Spleen (tissue), 11 donors: ENCODE data around the gene CHCHD3. TPM values are rescaled to one million over a fixed set of nuclear protein-coding genes. Genes with fewer than 3 reads are reported as not detected.
A peak's percentile ranks its signal among the peaks of the same experiment; 100 is the strongest.
"Not testable (repeated sequence)": the region's sequence is repeated elsewhere in the genome, so short reads cannot be mapped to it uniquely, and the experiment has no call there.

Experiments
- DNase-seq: peaks from one replicate; pipeline ENCODE4 v3.0.0-alpha.2; 2020
- H3K27ac ChIP-seq, 8 donors: fragments of 200-600 bp; sonication (generic) in 7 of 8; 1 replicate in 4 of 8; 2 replicates in 4 of 8; pipeline versions ENCODE4 v1.5.0 to v1.8.0; 2016 to 2021; ENCODE audit warnings: inconsistent platforms in 4 of 8, mild to moderate bottlenecking in 4 of 8, moderate library complexity in 1 of 8
- H3K27me3 ChIP-seq, 7 donors: fragments of 200-600 bp; sonication (generic) in 6 of 7; replicated peaks in 1 of 7; 1 replicate in 4 of 7; 2 replicates in 3 of 7; pipeline versions ENCODE4 v1.5.0 to v1.8.0; 2016 to 2021; ENCODE audit warnings: inconsistent platforms in 3 of 7, mild to moderate bottlenecking in 1 of 7
- H3K36me3 ChIP-seq, 6 donors: fragments of 200-600 bp; sonication (generic) in 5 of 6; 1 replicate in 4 of 6; 2 replicates in 2 of 6; pipeline versions ENCODE4 v1.5.0 to v1.8.0; 2016 to 2021; ENCODE audit warnings: inconsistent platforms in 2 of 6
- H3K4me1 ChIP-seq, 6 donors: fragments of 200-600 bp; sonication (generic) in 5 of 6; 1 replicate in 3 of 6; 2 replicates in 3 of 6; pipeline versions ENCODE4 v1.5.0 to v1.8.0; 2016 to 2021; ENCODE audit warnings: inconsistent platforms in 3 of 6
- H3K4me3 ChIP-seq, 8 donors: fragments of 200-600 bp; sonication (generic) in 7 of 8; 1 replicate in 4 of 8; 2 replicates in 4 of 8; pipeline versions ENCODE4 v1.5.0 to v1.8.0; 2016 to 2021; ENCODE audit warnings: inconsistent platforms in 4 of 8, mild to moderate bottlenecking in 4 of 8, moderate library complexity in 2 of 8
- H3K9me3 ChIP-seq, 8 donors: fragments of 200-600 bp; sonication (generic) in 7 of 8; 1 replicate in 4 of 8; 2 replicates in 4 of 8; pipeline versions ENCODE4 v1.5.0 to v1.8.0; 2016 to 2021; ENCODE audit warnings: inconsistent platforms in 4 of 8
- POLR2A ChIP-seq, 3 donors: fragments of 450-650 bp; IDR thresholded peaks; one replicate each; pipeline ENCODE4 v1.5.1; 2017; ENCODE audit warnings: antibody characterized with exemption in 3 of 3, mild to moderate bottlenecking in 1 of 3
- POLR2AphosphoS5 ChIP-seq, 3 donors: sonication (generic); formaldehyde crosslinking; IDR thresholded peaks; one replicate each; pipeline ENCODE4 v1.5.1; 2017; ENCODE audit warnings: antibody characterized with exemption in 3 of 3
- WGBS, 5 donors: extraction: QIAGEN DNeasy Blood & Tissue Kit in 3 of 5; methylation state at CpG; one replicate each; pipeline versions ENCODE4 v1.1.5 to v1.1.7; 2013 to 2018; 5-methylcytosine and 5-hydroxymethylcytosine counted together
- intact Hi-C: fragments of 100-400 bp; cut with DNase I; formaldehyde crosslinking; loops from one replicate; pipeline ENCODE4 v1.15.0; 2023; ENCODE audit warnings: low total_unique reads
- polyA plus RNA-seq, 3 donors: library from polyadenylated mRNA; stranded (reverse); fragments of 200-250 nt; gene quantifications; one replicate each; pipeline ENCODE4 v1.2.1, GENCODE V29; 2013
- total RNA-seq, 7 donors: library from RNA; depleted of rRNA in 3 of 7; stranded (reverse); fragments of >200 nt in 3 of 7; fragmentation: NEBNext Ultra II Directional in 4 of 7; extraction: Animal tissue kit (Norgen Biotek cat#: 25700) in 4 of 7; gene quantifications; one replicate each; pipeline versions ENCODE4 v1.1.0 to v1.2.1, GENCODE V29; 2016 to 2021
- TF ChIP-seq, protein P1 (sequence below), 11 experiments: fragments of 200-600 bp in 7 of 11; fragments of 450-650 bp in 4 of 11; sonication (generic) in 4 of 11; IDR thresholded peaks in 8 of 11; conservative IDR thresholded peaks in 3 of 11; 1 replicate in 7 of 11; 2 replicates in 4 of 11; pipeline versions ENCODE4 v1.4.0 to v1.8.0; 2016 to 2021; ENCODE audit warnings: antibody characterized with exemption in 11 of 11, inconsistent platforms in 4 of 11, mild to moderate bottlenecking in 1 of 11
- donor health status: healthy with polysubstance abuse.
- donor health status: DM: no; HTN: no; CAD: no; lungs with moderate emphysema.
- donor health status: DM: no; HTN: no; CAD: no.
- donor health status: Bipolar disorder and iron deficiency.
- donor health status: healthy.
- donor health status: DM: no; HTN: no; CAD: no.
- donor health status: DM: yes; HTN: yes; CAD: no.

The CHCHD3 gene
- total and polyA plus RNA-seq, 10 donors, result 18.6 to 60.3 (median 38.8) TPM

GRCh38 chr7:132930881-132931280 is 151.0 kb downstream of the CHCHD3 start:
- peaks cover 0 to 6% (median 4%) of the 10 kb centered on the region in 8 donors for H3K9me3 ChIP-seq
- intact Hi-C loops, result no loop called here
- DNase-seq, result no peak
- H3K4me1 ChIP-seq, result peaks cover 0 to 14% (median 0%) of the 10 kb centered on the region in 6 donors
- H3K36me3 ChIP-seq, result peaks cover 0 to 10% (median 2%) of the 10 kb centered on the region in 6 donors
- WGBS, 5 donors, result 82 to 92% (median 84%) methylated on average over 4 of the region's 4 CpGs
- no peaks in the 10 kb centered on the region for H3K27me3 ChIP-seq
- no peak overlapping the region for H3K4me3 ChIP-seq
- TF ChIP-seq, protein P1, sequence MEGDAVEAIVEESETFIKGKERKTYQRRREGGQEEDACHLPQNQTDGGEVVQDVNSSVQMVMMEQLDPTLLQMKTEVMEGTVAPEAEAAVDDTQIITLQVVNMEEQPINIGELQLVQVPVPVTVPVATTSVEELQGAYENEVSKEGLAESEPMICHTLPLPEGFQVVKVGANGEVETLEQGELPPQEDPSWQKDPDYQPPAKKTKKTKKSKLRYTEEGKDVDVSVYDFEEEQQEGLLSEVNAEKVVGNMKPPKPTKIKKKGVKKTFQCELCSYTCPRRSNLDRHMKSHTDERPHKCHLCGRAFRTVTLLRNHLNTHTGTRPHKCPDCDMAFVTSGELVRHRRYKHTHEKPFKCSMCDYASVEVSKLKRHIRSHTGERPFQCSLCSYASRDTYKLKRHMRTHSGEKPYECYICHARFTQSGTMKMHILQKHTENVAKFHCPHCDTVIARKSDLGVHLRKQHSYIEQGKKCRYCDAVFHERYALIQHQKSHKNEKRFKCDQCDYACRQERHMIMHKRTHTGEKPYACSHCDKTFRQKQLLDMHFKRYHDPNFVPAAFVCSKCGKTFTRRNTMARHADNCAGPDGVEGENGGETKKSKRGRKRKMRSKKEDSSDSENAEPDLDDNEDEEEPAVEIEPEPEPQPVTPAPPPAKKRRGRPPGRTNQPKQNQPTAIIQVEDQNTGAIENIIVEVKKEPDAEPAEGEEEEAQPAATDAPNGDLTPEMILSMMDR (IDR thresholded peaks at IDR 0.05 in 8 of 11, conservative IDR thresholded peaks at IDR 0.05 in 3 of 11), result peak in 1 of 11 experiments; percentile 15
- TF ChIP-seq POLR2AphosphoS5 (IDR thresholded peaks at IDR 0.05), result no peak
- H3K27ac ChIP-seq, result no peak overlapping the region

- WGBS, 5 donors, result 55 to 71% (median 65%) methylated on average over 5 of the region's 5 CpGs
- DNase-seq, H3K9me3 ChIP-seq, intact Hi-C loops, H3K4me3 ChIP-seq, H3K27me3 ChIP-seq, H3K36me3 ChIP-seq: not testable (repeated sequence)
- peak overlapping the region in 3 of 8 donors; percentile 13 to 75 (median 70) for H3K27ac ChIP-seq
- H3K4me1 ChIP-seq, result peaks cover 0 to 14% (median 0%) of the 10 kb centered on the region in 6 donors
Observed at GRCh38 chr7:132929944-132930343, 151.9 kb downstream of the CHCHD3 start.

DNA sequence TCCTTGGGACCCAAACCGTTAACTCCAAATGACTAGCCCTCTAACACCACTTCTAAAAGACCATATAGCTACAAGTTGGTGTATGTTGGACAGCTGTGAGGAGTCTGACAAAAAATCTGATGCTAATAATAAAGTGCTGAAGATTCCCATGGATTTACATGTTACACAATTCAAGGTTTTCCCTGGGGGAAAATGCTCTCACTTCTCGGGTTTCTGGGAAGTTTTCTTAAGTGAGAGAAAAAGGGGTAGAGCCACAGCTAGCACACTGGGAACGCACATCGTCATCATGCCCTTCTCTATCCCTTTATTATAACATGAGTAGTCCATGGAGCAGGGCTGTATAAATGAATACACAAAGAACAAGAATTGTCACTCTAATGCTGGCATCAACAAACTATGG is 162.1 kb downstream of the CHCHD3 start:
- H3K36me3 ChIP-seq, result peaks cover 0 to 11% (median 0%) of the 10 kb centered on the region in 6 donors

DNA sequence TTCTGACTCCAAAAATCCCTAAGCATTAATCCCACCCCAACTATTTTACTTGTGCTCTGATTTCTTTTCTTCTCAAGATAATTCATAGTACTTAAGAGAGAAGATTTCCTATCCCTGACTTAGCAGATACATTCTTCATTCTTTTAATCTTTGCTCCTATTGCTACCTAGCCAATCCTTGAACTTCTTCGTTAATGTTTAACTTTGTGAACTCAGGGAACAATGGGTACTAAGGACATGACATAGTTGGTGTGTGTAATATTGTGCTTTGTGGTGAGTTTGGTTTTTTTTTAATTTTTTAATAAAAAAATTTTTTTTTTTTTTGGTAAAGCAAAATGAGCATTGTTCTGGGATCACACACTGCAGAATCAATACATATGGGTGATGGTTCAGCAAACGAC is 166.2 kb downstream of the CHCHD3 start:
- DNase-seq, result no peak
- 89 to 96% (median 95%) methylated on average over 2 of the region's 2 CpGs for WGBS, 5 donors
- H3K9me3 ChIP-seq, result no peaks in the 10 kb centered on the region
- intact Hi-C loops, result no loop called here
- H3K27me3 ChIP-seq, result no peaks in the 10 kb centered on the region
- H3K4me3 ChIP-seq, result no peak overlapping the region
- no peak for TF ChIP-seq POLR2A (IDR thresholded peaks at IDR 0.05)
- H3K36me3 ChIP-seq, result peaks cover 0 to 43% (median 0%) of the 10 kb centered on the region in 6 donors
- no peak overlapping the region for H3K27ac ChIP-seq
- no peaks in the 10 kb centered on the region for H3K4me1 ChIP-seq

More for the DNA sequence above, 162.1 kb downstream of the CHCHD3 start:
- TF ChIP-seq, protein P1 (IDR thresholded peaks at IDR 0.05 in 8 of 11, conservative IDR thresholded peaks at IDR 0.05 in 3 of 11), result no peak
- TF ChIP-seq POLR2A (IDR thresholded peaks at IDR 0.05) (no peak), POLR2AphosphoS5 (IDR thresholded peaks at IDR 0.05) (no peak)
- Histone ChIP-seq H3K27ac (no peak overlapping the region), H3K9me3 (no peaks in the 10 kb centered on the region), H3K4me3 (no peak overlapping the region), H3K4me1 (no peaks in the 10 kb centered on the region), H3K27me3 (no peaks in the 10 kb centered on the region)
- no peak for DNase-seq
- intact Hi-C loops, result no loop called here
- 97 to 98% (median 97%) methylated on average over 4 of the region's 4 CpGs for WGBS, 5 donors

DNA sequence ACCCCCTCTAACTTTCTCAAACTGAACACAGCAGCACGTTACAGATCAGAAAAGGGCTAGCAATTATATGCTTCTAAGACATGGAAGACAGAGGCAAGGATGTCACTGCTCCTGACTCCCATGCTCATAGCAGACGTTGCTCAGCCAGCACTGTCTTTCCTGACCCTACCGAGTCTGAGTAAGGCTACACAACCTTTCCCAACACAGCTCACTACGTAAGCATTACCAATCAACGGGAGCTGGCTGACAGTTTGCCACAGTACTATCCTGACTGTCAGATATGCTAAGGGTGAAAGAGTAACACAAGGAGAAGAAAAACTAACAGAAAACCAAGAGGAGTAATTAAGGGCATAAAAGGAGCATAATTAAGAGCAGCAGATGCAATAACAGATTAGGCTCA is 171.2 kb downstream of the CHCHD3 start:
- 87 to 95% (median 91%) methylated on average over 5 of the region's 5 CpGs for WGBS, 5 donors
- intact Hi-C loops, result no loop called here
- no peak overlapping the region for H3K27ac ChIP-seq
- no peaks in the 10 kb centered on the region for H3K9me3 ChIP-seq
- H3K4me3 ChIP-seq, result no peak overlapping the region
- no peak for TF ChIP-seq POLR2AphosphoS5 (IDR thresholded peaks at IDR 0.05)
- TF ChIP-seq POLR2A (IDR thresholded peaks at IDR 0.05), result no peak
- TF ChIP-seq, protein P1 (IDR thresholded peaks at IDR 0.05 in 8 of 11, conservative IDR thresholded peaks at IDR 0.05 in 3 of 11), result no peak
- no peak for DNase-seq
- peaks cover 0 to 6% (median 0%) of the 10 kb centered on the region in 6 donors for H3K4me1 ChIP-seq
- H3K36me3 ChIP-seq, result peaks cover 0 to 44% (median 0%) of the 10 kb centered on the region in 6 donors
- no peaks in the 10 kb centered on the region for H3K27me3 ChIP-seq
